ENCODE data around the gene MINDY2.

- TF ChIP-seq POLR2A (IDR thresholded peaks at IDR 0.05; ENCODE audit: low read depth, low read length), result no peak
- TF ChIP-seq POLR2AphosphoS5 (IDR thresholded peaks at IDR 0.05; ENCODE audit: low read depth, low read length), result no peak
Observed at GRCh38 chr15:58873267-58873666, 102.2 kb downstream of the MINDY2 start.
